GM19238 (cell line): Measurements from ENCODE around the gene VAV1.

ENCODE experiments used
- DNase-seq: peaks from one replicate; pipeline ENCODE4 v3.0.0; 2011; ENCODE audit warnings: low spot score; ENCODE audit not compliant: insufficient read length

Gene VAV1

DNA sequence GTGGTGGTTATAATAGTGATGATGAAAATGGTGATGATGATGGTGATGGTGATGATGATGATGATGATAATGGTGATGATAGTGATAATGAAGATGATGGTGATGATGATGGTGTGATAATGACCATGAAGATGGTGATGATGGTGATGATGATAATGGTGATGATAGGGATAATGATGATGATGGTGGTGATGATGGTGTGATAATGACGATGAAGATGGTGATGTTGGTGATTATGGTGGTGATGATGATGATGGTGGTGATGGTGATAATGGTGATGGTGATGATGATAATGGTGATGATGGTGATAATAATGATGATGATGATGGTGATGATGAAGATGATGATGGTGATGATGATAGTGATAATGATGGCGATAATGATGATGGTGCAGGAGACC lies 116.5 kb downstream of the VAV1 start:
- DNase-seq, result no peak

DNA sequence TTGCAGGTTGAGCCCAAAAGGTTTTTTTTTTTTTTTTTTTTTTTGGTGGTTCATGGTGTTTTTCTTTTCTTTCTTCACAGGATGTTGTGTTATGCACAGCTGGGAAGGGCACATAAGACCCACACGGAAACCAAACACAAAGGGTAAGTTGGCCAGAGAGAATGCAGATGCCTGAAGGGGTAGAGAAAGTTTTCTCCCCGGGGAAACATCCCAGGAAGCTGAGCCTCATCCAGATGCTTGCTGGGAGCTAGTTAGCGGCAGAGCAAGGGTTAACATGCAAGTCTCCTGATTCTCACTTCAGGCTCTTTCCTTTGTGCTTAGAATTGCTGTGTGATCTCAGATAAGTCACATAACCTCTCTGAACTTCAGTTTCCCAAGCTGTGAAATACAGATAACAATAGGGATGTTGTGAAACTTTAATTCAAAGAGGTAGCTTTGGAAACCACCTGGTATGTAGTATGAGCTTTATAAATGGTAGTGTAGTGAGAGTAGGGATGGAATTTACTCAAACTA lies 117.9 kb downstream of the VAV1 start:
- no peak for DNase-seq

DNA sequence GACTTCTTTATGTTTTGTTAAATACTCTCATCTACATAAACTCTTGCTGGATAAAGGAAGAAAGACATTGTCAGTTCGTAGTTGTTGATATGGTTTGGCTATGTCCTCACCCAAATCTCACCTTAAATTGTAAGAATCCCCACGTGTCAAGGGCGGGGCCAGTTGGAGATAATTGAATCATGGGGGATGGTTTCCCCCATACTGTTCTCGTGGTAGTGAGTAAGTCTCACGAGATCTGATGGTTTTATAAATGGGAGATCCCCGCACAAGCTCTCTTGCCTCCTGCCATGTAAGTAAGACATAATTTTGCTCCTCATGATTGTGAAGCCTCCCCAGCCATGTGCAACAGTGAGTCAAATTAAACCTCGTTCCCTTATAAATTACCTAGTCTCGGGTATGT lies 118.4 kb downstream of the VAV1 start:
- no peak for DNase-seq

DNA sequence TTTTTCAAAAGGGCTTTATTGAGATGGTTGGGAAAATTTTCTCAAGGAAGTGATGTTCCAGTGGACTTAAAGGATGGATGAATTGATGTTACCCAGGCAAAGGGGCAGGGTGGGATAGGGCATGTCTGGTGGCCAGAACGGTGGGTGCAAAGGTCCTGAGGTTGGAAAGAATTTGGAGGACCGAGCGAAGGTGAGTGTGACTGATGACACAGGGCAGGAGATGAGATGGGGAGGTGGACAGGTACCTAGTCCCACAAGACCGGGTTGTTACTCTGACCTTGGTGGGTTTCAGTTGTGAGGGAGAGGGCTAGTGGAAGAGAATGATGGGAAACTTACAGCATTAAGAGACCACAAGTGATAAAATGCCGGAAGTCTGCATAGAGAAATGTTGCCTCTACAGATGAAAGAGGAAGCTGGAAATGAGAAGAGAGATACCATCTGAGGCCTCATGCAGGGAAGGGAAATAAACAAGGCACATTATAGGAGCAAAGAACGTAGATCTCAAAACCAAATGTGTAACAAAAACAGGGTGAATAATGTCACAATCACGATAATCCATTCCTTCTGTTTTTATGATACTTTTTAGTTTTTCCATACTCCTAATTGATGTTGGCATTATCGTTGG lies 119.4 kb downstream of the VAV1 start:
- DNase-seq, result no peak

DNA sequence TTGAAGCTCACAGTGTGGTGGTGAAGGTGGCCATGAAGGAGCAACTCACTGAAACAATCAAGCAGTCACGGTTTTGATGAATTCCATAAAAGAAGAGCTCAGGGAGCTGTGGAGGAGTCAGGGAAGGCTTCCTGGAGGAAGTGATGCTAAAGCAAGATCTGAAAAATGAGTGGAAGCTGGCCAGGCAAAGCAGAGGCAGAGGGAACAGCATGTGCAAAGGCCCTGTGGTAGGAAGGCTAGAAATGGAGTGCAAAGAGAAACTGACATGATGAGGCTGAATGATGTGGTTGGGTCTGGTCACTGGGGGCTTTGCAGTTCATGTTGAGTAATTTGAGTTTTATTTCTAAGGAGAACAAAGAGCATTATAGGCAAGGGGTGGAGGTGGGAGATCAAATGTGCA lies 121.8 kb downstream of the VAV1 start:
- no peak for DNase-seq

DNA sequence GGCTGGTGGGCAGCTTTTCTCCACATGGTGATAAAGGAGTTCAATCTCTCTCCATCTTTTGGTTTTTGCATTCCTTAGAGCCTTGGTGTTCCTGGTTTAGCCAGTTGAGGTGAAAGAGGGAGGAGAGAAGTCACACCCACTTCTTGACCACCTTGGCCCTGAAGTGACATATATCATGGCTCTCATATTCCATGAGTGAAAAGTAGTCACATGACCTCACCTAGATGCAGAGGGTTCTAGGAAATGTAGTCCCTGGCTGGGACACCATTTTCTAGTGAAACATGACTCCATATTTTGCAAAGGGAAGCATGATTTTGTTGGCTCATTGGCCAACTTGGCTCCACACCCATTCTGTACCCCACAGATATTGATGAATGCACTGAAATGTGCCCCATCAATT lies 130.9 kb downstream of the VAV1 start:
- no peak for DNase-seq

DNA sequence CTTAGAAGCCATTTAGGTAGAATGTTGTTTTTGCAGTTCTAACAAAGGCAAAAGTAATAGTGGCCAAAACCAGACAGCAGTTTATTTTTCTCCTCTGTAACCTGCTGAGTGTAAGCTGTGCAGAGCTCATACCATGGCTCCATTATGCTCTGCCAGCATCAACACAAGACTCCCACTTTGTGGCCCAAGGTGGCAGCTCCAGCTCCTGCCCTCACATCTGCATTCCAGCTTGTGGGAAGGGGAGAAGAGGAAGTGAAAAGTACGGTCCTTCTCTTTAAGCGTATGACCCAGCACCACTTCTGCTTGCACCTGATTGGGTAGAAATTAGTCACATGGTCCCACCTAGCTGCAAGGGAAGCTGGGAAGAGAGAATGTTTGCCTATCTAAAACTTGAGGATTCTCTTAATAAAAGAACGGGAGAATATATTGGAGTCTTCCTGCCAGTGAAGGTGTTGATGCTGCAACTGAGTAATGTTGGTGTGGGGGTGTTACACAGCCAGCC lies 134.1 kb downstream of the VAV1 start:
- no peak for DNase-seq
